Fibroblast of upper back skin (primary cell): Measurements from ENCODE around the gene CCN6.
A peak's percentile ranks its signal among the peaks of the same experiment; 100 is the strongest.
"Not testable (repeated sequence)": the region's sequence is repeated elsewhere in the genome, so short reads cannot be mapped to it uniquely, and the experiment has no call there.

Source experiments
- DNase-seq: peaks from one replicate; pipeline ENCODE4 v3.0.0-alpha.2; 2013

CCN6 gene

DNA sequence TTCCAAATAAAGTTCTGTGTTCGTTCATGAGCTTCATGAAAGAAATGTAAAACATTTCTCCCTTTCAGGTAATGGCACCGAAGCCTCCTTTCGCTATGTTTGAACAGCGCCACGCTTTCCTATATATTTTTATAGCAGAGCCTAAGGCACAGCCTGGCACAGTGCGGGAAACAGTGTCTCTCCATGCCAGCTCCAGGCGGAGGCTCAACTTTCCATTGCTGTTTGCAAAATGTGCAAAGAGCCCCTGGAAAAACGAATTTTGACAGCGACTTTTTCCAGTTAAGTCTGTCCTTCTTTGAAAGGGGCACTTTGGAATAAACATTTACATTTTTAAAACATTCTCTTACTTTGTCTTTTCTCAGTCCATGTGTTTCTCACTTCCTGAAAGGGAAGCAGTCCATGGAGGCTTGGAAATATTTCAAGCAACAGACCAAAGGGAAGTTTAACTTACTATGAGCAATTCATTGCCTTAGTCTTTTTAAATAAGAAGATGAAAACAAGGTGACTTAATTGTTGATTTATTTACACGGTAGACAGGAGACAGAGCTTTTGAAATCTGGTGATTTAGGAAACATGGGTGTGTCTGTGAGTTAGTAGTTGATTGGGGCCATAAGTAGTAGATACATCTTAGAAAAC is 769 bp downstream of the CCN6 start:
- DNase-seq: no peak

DNA sequence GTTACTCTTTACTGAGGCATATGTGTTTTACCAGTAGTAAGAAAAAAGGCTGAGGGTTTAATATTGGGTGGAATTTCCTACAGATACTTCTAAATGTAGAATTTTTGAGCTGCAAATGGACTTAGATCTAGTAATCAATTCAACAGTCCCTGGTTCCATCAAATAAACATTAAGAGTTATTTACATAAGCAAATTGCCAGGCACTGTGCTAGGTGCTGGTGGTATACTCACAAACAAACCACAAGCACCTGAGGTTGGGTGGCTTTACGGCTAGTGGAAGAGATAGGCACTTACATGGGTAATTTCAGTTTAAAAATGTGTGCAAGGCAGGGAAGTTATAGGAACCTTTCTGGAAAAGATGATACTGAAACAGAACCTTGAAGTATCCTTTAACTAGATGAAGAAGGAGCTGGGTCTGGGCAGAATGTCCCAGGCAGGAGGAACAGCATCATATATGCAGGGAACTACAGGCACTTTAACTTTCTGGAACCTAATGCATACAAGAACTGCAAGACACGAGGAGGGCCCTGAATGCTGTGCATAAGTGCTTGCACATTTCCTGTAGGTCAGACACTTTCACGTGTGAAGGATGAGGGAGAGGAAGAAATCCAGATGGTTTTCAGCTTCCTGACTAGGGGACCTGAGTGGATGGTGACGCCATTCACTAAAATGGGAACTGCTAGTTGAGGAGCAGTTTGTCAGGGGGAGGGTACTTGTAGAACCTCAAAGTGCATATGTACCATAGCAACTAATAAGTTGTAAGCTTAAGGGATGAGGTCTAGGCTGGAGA is 4.5 kb downstream of the CCN6 start:
- no peak for DNase-seq

DNA sequence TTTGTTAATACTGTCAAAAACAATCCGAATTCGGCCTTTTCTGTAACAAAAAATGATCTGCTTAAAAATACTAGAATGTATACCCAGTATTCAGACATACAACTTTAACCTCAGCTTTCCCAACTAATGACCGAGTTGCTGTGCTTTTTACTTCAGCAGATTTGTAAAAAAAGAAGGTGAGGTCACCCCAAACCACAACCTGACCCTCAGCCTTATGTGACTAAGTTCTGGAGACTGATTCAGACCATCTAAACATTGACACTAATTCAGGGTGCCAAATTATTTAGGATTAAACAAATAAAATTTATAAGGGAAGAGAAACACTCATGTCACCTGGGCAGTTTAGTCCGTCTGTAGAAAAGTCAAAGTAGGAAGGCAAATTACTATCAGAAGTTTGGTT is 7.7 kb downstream of the CCN6 start:
- peak; percentile 21 for DNase-seq

DNA sequence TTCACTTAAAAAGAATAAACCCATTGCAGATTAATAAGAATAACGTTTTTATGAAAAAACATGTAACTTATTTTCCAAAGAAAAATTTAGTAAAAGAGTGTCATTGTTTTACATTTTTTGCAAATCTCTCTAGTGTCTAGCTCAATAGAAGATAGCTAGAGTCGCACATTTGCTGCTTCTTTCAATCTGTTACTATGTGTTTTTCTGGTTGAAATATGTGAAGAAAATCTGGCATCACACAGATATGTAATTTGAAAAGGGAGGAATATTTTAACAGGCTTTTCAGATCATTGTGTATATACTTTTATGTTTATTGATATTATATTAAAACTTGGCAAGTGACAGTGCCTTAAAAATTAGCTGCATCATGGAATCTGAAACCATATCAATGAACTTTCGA is 9.1 kb downstream of the CCN6 start:
- no peak for DNase-seq

DNA sequence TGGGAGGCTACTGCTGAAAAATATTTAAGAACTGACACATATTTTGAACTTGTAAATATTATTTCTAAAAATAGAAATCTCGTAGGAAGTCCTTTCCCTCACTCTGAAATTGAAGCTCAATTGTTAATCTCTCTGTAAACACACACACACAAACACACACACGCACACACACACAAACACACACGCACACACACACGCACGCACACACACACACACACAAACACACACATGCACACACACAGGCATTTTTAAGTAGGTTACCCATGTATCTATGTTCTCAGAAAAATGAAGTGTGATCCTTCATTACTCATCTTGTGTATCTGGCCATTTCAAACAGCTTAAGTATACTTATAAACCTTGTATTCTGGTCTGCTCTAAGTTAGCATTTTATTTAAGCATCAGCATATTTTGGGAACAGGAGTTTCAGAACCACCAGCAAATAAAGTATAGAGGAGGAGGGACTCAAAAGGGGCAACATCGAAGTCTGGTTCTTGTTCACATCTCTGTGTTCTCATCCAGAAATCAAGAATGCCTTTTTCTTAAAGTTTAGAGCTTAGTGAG is 11.6 kb downstream of the CCN6 start:
- DNase-seq: no peak

DNA sequence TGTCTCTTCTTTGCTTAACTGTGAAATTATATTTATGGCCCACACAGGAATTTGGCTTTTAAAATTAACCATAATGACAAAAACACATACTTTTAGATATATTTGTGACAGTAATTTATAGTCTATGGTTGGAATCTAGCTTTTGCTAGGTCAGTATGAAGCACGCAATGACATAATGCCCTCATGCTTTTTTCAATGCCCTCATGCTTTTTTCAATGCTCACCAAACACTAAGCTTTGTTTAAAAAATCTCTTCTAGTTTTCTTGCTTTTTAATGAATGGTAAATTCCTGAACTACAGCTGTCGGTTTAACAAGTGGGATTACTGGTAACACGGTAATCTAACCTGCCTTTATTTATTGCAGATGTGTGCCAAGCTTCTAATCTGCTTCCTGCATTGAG is 12.7 kb downstream of the CCN6 start:
- no peak for DNase-seq

DNA sequence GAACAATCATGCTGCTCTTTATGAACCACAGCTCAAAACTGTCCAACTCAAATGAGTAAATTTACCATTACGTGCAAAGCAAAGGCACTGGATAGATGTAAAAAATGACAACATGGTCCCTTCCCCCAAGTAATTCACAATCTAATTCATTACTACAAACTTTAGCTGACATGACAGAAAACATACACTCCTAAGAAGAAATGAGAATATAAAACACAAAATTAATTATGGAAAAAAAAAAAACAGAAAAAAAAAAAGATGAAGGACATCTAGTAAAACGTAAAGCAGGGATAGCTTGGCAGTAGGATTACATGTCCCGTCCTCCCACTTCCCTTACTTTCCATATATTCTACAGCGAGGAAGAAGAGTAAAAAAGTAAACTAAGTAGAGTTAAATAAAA is 27.7 kb downstream of the CCN6 start:
- no peak for DNase-seq

DNA sequence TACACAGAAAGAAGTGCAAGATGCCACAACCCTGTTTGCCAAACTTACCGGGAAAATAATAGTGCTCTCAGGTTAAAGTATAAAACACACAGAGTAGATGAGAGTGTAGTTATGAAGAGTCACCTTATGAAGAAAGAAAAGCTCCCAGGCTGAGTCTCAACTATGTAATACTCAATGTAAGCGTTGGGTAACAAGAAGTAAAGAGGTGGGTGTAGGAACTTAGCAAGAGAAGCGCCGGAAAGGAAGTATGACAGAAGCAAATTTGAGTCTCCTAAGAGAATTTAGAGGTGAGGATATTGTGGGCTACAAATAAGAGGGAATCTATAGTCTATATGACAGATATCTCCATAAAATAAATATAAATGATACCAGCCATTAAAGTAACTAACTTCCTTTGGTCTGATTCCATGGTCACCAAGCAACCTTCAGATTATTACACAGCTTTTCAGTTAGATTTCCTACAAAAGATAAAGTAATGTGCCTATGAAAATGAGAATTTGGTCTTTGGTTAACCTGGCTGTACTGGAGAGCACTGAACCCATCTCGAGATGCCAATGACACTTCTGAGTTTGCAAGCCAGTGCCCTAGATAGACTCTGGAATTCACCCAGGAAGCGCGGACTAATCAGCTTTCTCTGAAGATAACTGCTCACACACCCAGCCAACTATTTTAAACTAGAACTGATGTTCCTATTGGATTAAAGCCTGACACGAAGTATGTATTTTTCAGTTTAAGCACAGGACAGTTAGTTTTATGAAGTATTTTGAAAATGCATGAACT is 31.6 kb downstream of the CCN6 start:
- DNase-seq: no peak

DNA sequence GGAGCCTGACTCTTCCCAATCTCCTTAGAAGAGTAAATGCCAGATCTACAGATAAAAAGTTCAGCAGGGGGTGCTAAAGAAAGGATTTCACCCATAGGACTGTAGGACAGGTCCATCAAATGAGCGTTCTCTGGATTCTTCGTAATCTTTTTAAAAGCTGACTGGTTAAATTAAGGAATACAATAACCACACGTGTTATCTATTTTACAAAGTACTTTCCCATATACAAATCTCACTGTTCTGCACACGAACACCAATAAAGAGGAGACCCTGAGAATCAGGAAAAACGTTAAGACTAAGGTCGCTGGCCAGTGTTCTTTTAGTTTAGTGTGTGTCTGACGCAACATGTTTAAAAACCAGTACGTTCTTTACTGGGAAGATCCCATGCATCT is 32.8 kb downstream of the CCN6 start:
- DNase-seq: peak; percentile 65

DNA sequence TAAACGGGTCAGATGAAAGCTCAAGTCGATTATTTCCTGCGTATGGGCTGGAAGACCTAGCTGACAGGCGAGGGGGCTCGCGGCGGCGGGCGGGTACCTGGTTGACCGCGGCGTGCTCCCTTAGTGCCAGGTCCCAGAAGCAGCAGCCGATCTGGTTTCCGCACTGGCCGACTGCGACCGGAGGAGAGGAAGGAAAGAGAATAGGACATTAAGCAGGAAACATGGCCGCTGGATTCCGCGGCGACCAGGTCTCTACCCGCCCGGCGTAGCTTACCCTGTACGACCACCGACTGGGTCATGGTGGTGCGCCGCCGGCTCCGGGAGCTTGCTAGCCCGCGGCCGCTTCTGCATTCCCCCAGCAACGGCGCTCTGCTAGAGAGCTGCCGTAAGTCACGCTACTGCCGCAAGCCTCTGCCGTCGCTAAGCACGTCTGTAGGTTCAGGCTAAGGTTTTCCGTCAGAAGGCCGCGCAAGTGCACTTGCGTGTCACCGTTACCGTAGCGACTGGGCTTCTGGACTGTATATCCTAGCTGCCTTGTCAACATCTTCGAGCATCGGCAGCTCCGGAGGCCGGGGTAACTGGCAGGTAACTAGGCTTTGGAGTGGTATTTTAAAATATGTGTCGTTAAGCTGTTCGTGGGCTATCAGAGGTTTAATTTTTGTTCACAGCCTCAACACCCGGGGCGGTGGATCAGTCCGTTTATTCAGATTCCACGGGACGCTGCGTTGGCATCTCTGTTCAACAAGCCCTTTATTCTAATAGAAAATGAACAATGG is 33.4 kb downstream of the CCN6 start, which contains the start of the genes FAM229B and TUBE1:
TSS of gene FAM229B (plus strand) at position 456 of the 776 bp plus-strand sequence. CDS start 11,693 bp downstream, outside the sequence.
TSS of gene TUBE1 (minus strand) at position 347 of the 776 bp plus-strand sequence. CDS start at position 299, 48 bp downstream.
- peak; percentile 96 for DNase-seq

DNA sequence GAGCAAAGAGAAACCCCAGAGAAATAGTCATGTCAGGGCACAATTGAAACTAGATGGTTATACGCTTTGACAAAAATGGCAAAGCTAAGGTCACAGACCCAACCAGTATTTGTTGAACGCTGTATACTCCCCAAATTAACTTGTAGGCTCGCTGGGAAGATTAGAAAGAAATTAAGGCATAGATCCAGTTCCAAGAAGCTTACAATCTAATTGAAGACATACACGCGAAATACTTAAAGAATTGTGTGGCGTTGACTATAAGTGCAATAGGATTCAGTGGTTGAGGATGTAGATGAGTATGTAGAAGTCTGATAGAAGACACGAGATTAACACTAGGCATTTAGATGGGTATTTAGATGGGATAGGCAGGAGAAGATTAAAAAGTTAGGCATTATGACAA is 34.0 kb downstream of the CCN6 start:
- no peak for DNase-seq

DNA sequence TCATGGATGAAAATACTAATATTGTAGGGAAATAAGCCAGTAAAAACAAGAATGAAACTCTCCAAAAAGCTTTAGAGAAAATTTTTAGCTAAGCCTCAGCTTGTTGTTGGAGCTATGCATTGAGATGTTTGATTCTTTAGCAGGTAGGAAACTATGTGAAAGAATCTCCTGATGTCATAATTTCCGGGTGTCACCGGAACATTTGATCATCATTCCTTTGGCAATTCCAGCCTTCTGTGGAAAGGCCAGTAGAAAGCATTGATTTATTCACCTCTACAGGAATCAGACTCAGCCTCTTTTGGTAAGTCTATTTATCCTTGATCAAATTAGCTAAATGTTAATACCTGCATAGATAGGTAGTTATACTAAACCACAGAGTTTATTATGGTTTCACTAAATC is 43.0 kb downstream of the CCN6 start:
- no peak for DNase-seq

DNA sequence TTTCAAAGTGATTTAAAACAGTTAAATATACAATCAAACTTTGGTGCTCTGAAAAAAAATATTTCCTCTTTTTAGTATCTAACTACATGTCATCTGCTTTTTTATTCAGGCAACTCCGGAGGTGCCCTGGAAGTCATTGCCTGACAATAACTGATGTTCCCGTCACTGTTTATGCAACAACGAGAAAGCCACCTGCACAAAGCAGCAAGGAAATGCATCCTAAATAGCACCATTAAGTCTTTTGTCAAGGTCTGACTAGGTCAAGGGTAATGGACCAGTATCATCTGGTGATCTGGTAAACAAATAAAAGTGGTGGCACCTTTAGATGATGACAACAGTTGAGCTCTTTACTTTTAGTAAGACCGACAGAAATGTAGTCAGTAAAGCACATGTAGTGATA is 46.7 kb downstream of the CCN6 start:
- DNase-seq: no peak

DNA sequence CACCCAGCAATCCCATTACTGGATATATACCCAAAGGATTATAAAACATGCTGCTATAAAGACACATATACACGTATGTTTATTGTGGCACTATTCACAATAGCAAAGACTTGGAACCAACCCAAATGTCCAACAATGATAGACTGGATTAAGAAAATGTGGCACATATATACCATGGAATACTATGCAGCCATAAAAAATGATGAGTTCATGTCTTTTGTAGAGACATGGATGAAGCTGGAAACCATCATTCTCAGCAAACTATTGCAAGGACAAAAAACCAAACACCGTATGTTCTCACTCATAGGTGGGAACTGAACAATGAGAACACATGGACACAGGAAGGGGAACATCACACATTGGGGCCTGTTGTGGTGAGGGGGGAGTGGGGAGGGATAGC is 52.1 kb downstream of the CCN6 start:
- DNase-seq: not testable (repeated sequence)

DNA sequence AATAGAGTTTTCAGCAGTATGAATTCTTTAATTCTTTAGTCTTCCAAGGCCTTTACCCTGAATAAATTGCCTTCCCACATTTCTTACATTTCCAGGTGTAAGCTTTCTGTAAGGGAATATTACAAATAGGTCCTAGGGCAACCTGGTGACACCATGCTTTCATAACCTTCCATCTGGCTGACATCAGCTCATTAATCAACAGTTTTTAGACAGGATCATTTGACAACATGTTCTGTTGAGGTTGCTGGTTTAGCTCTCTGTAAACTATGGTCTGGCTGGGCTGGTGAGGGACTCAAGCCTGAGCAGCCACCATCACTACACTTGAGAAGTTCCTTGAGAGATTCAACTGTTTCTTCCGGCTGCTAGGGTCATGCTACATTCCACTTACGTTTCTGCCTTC is 52.7 kb downstream of the CCN6 start:
- no peak for DNase-seq

DNA sequence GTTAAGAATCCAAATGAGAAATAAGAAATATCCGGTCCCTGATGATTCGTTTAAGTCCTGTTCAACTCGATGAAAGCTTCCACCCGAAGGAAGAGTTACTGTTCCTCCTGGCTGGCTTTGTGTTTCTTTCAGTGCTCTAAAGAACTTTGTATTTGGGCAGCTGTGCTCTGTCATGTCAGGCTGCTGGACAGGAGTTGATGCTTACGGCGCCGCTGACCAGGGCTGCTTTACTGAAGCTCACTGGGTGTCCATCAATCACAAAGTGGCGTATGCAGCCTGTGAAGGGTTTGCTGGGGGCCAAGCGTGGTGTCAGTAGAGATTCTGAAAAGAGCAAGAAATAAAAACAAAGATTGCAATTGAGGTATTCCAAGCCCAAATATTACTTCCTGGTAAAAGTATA is 55.4 kb downstream of the CCN6 start:
- DNase-seq: peak; percentile 1

DNA sequence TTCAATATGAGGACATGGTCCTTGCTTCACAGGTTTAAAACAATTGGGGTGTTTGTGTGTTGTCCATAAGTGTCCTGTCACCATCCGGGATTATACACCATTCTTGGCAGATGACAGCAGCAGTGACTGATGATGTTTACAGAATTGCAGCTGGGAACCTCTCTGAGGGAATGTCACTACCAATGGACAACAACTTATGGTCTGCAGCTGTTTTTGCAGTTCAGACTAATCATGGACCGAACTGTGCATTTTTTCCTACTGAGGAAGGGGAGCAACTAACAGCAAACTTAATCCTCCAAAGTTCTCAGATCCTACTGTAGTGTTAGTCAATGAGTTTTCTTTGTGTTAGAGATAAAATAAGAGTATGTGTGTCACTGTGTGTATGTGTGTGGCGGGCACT is 59.5 kb downstream of the CCN6 start:
- no peak for DNase-seq

DNA sequence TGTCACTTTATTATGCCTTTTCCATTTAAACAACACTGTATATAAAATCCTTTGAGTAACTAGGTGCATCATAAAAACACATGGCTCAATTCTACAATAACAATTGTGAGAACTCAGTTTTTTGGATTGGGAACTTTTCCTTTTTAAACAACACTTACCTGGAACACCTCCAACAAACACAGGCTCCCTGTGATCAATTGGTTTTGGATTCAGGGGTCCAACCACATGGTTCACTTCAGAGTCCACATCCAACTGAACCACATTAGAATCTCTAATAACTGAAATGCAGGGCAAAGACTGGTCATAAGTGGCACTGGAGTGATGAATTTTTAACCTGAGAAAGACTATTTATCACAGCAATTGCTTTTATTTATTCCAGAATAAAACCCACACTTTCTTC is 60.0 kb downstream of the CCN6 start:
- no peak for DNase-seq

DNA sequence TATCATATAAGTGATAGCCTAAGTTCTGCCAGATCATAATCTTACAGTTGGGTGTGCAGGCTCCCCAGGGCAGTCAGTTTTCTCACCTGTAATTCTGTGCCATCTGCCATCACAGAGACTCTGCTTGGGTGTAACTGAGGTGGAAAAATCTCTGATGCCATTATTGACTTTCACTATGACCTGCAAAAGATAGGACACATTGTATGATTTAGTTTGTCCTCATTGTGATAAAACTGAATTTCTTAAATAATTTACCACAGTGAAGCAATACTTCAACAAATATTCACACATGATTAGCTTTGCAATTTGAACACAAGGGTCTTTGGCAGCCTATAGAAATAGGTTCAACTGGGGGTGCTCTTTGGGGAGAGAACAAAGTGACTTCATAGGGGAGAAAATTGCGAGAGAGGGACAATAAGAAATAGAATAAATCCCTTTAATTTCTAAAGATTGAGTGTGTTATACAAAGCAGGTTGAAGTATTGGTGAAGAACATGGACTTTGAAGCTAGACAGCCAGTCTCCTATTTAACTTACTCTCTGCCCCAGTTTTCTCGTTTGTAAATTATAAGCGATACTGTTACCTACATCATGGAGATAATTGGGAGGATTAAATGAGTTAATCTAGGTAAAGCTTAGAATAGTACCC is 60.8 kb downstream of the CCN6 start:
- no peak for DNase-seq

DNA sequence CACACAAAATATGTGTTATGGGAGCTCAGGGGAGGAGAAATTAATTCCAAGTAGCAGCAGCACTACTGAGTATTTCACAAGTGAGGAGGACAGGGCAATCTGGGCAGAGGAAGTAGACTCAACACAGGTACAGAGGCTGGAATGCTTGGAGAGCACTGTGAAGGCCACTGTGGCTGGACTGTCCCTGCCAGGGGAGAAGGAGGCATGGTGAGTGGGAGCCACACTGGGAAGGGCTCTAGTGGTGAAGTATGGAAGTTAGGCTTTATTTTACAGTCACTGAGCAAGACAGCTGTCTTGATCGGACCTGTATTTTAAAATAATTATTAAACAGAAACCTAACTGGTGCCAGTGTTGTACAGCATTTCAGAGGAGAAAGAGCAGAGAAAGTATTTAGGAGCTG is 62.3 kb downstream of the CCN6 start:
- no peak for DNase-seq

DNA sequence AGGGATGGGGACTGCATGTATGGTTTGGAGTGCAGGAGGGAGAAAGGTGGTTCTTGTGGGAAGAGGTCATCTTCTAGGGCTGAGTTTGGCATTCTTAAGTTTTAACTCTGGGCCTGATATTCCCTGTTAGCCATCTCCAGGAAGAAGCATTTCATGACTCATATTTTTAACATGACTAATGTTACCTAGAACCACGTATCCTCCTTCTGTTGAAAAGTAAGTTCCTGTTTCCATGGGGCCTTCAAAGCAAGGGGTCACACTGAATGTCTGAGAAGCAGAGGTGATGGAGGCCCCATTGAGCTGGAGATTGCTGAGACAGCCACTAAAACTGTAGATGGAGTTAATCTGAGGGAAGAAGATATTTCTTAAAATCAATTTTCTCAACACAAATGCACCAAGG is 63.6 kb downstream of the CCN6 start:
- DNase-seq: peak; percentile 43

DNA sequence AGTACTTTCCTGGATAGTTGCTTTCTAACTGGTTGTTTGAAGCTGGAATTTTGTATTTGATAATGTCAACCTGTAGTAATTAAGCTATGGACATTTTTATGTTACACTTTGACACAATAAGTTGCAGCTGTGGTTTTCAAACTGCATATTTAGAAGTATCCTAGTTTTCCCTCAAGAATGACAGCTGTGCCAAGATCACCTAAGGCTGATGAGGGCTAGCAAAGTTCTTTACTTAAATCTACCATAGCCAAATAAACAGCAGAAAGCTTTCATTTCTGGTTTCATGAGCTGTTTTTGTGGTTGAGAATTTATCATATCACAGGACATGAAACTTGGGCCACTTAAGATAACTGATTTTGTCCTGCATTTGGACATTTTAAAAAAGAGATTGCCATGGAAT is 64.1 kb downstream of the CCN6 start:
- DNase-seq: no peak
